ENCODE measurements around the gene TENT4B. TPM values are rescaled to one million over a fixed set of nuclear protein-coding genes. Genes with fewer than 3 reads are reported as not detected.

Gene TENT4B
- polyA plus RNA-seq, 1 of the 3 experiments (the other 2 are of a cell fraction), result 5.6 TPM

- Histone ChIP-seq H3K36me3 (replicated peaks in 1 of 2; ENCODE audit: control insufficient read depth in 1 of 2, insufficient read depth in 2 of 2, low read length in 1 of 2) (no peaks in the 10 kb centered on the region), H3K4me2 (peak within 1 kb of the TSS; percentile 85), H3K9me2 (no peaks in the 10 kb centered on the region), H3K4me1 (ENCODE audit: control insufficient read depth in 1 of 2, insufficient read depth in 2 of 2, low read depth in 1 of 2, low read length in 1 of 2) (peaks cover 18 to 33% of the 10 kb centered on the region in 2 experiments; a peak in 3 of 4 replicates), H3K27me3 (ENCODE audit: insufficient read depth) (no peaks in the 10 kb centered on the region), H4K20me1 (ENCODE audit: insufficient read depth) (no peaks in the 10 kb centered on the region), H3K9me3 (no peaks in the 10 kb centered on the region), H3K27ac (ENCODE audit: low read depth in 2 of 2, low read length in 1 of 2) (peak within 1 kb of the TSS; percentile 50 to 82), H3K79me2 (ENCODE audit: insufficient read depth) (peaks cover 17% of the 10 kb centered on the region), H3F3A (replicated peaks; ENCODE audit: insufficient read depth) (peaks cover 3% of the 10 kb centered on the region), H3K9ac (peak within 1 kb of the TSS; percentile 66), H3K4me3 (ENCODE audit: low read depth in 2 of 2, low read length in 1 of 2) (peak within 1 kb of the TSS; percentile 42 to 64), H2AFZ (ENCODE audit: low read depth) (peak within 1 kb of the TSS; percentile 81)
- DNase-seq, result peak; percentile 85
- POLR2A ChIA-PET, result interaction anchor here (0.5 to 1.4 kb wide), 3 partner anchors 18 to 155 kb away, joined by 3 to 5 read pairs (median 3); no protein-coding TSS in a partner anchor
- 28% methylated on average over 15 of the region's 25 CpGs for WGBS (ENCODE audit: low lambda C conversion rate)
- TF ChIP-seq USF2 (IDR thresholded peaks at IDR 0.05; ENCODE audit: borderline replicate concordance, low read depth, low read length) (no peak), GATA2 (CRISPR knock-in tag; IDR thresholded peaks at IDR 0.05) (no peak), RCOR1 (IDR thresholded peaks at IDR 0.05; ENCODE audit: low read length) (no peak), IRF3 (IDR thresholded peaks at IDR 0.05; ENCODE audit: low read depth, low read length) (no peak), GABPA (IDR thresholded peaks at IDR 0.05; ENCODE audit: low read depth) (no peak), POLR2AphosphoS5 (IDR thresholded peaks at IDR 0.05; ENCODE audit: low read depth, low read length) (0 out of 2 replicates have a peak, but pooled peaks have one; percentile 13), TAF1 (IDR thresholded peaks at IDR 0.05; ENCODE audit: borderline replicate concordance, low read depth, low read length) (peak; percentile 65; the same call in 1 of the 2 replicates), MXI1 (IDR thresholded peaks at IDR 0.05; ENCODE audit: low read depth, low read length) (peak; percentile 50; the same call in 1 of the 2 replicates), CHD2 (IDR thresholded peaks at IDR 0.05; ENCODE audit: low read length, partially characterized antibody) (peak; percentile 56), FOSL2 (IDR thresholded peaks at IDR 0.05; ENCODE audit: borderline replicate concordance, low read depth) (peak; percentile 73; the same call in 1 of the 2 replicates), MAX (IDR thresholded peaks at IDR 0.05; ENCODE audit: low read depth) (peak; percentile 72), TCF12 (IDR thresholded peaks at IDR 0.05) (peak; percentile 51; the same call in 1 of the 2 replicates), EP300 (IDR thresholded peaks at IDR 0.05; ENCODE audit: borderline replicate concordance in 1 of 2, low read depth in 1 of 2, low read length in 1 of 2) (peak in 1 of 2 experiments; percentile 47; a peak in 1 of 4 replicates), ELF1 (IDR thresholded peaks at IDR 0.05) (peak; percentile 80), JUND (IDR thresholded peaks at IDR 0.05) (peak; percentile 36; the same call in 1 of the 2 replicates)
- CTCF ChIA-PET, result interaction anchor here (0.6 to 1.6 kb wide), 9 partner anchors 12 to 358 kb away, joined by 3 to 8 read pairs (median 3); no protein-coding TSS in a partner anchor
These were observed 113.4 kb downstream of the TENT4B start, which contains the start of gene ADCY7 for GRCh38 chr16:50266337-50267091. Gene ADCY7, plus strand, starts transcription at chr16:50266551. Its CDS starts 21,629 bp downstream, at chr16:50288180.

Measured in SK-N-SH (cell line).